Bronchial epithelial cell (primary cell): ENCODE results near the gene PRKAG2. TPM values are rescaled to one million over a fixed set of nuclear protein-coding genes. Genes with fewer than 3 reads are reported as not detected.

Source experiments
- DNase-seq: peaks from one replicate; pipeline ENCODE4 v3.0.0-alpha.2; 2010; ENCODE audit warnings: low read depth
- FAIRE-seq: peaks from 2 replicates; lab custom pipeline; 2011; peaks lifted over from hg19 to GRCh38; lab: Jason Lieb, UNC
- H3K27me3 ChIP-seq: 2 replicates; pipeline ENCODE4 v1.5.1; 2011; ENCODE audit warnings: low read length; ENCODE audit not compliant: control insufficient read depth, insufficient read depth
- H3K36me3 ChIP-seq: 2 replicates; pipeline ENCODE4 v1.5.1; 2011; ENCODE audit warnings: low read length; ENCODE audit not compliant: control insufficient read depth, insufficient read depth
- H3K4me3 ChIP-seq: 2 replicates; pipeline ENCODE4 v1.5.1; 2011; ENCODE audit warnings: mild to moderate bottlenecking, low read depth, low read length, control low read depth
- total RNA-seq: library from RNA; depleted of rRNA; stranded (reverse); fragments of >200 nt; gene quantifications from 2 replicates; pipeline ENCODE4 v1.2.1, GENCODE V29; 2014
- TF ChIP-seq, protein P1 (sequence below): IDR thresholded peaks from 2 replicates; pipeline ENCODE4 v1.5.1; 2011; ENCODE audit warnings: mild to moderate bottlenecking, moderate library complexity, low read length, control low read depth, inconsistent platforms; ENCODE audit not compliant: insufficient read depth, severe bottlenecking

The PRKAG2 gene
- total RNA-seq, 1 donor from 2014 or later, result 24.5 TPM

DNA sequence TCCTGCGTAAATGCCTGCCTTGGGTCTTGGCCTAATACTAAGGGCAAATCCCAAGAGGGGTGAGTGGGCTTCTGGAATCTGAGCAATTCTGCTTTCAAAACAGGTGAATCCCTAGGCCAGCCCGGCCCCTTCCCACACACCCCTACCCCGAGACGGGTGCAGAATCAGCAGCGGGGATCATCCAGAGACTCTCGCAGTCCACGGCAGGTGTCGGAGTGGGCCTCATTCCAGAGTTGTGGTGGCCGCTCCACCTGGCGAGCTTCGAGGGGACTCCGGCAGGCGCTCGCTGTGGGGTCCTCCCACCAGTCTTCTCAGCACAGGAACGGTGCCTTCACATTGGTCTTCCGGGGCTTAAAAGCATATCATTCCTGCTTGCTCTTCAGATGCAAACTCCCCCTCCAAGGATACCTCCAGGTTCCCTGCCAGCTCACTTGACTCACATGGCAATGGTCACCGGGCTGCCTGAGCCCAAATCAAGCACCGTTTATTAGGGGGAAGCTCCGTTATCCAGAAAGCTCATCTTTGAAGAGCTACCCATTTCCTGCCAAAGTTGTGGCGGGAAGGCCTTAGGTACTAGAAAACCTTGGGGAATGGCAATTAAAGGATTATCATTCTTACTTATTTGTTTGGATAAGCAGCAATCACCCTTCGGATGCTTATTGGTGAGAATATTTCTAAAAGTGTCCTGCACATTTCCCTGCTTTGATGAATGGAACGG is 67.6 kb downstream of the PRKAG2 start:
- TF ChIP-seq, protein P1, sequence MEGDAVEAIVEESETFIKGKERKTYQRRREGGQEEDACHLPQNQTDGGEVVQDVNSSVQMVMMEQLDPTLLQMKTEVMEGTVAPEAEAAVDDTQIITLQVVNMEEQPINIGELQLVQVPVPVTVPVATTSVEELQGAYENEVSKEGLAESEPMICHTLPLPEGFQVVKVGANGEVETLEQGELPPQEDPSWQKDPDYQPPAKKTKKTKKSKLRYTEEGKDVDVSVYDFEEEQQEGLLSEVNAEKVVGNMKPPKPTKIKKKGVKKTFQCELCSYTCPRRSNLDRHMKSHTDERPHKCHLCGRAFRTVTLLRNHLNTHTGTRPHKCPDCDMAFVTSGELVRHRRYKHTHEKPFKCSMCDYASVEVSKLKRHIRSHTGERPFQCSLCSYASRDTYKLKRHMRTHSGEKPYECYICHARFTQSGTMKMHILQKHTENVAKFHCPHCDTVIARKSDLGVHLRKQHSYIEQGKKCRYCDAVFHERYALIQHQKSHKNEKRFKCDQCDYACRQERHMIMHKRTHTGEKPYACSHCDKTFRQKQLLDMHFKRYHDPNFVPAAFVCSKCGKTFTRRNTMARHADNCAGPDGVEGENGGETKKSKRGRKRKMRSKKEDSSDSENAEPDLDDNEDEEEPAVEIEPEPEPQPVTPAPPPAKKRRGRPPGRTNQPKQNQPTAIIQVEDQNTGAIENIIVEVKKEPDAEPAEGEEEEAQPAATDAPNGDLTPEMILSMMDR, result no peak
- FAIRE-seq (no peak), DNase-seq (no peak)

DNA sequence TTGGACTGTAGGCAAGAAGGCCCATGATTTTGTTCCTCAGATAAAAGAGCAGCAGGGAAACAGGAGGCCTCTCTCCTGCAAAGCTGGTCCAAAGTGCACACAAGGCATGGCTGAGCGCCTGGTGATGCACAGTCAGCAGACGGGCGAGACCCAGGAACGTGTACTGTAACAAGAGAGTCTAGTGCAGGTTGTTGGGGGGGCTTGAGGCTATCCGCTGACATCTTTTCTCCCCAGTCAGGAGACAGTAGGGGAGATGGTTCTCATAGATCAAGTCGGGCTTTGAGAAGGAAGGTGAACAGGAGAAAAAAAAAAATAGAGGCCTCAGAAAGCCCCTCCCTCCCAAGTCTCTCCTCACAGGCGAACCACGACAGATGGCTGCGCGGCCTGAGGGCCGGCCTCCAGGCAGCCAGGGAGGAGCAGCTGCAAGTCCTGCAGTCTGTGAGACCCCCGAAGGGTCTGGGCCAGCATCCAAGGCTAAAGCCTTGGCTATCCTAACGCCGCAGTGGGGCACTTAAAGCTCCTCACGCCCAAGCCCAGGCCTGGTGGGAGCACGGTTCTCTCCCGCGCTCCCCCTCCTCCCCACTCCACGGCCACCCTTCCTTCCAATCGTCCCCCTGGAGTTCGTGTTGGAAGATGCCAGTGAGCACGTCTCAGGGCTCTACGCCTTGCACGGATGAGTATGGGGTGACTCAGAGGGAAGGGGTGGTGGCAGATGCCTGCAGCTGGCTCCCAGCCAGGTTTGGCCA is 68.3 kb downstream of the PRKAG2 start:
- Histone ChIP-seq H3K27me3 (peaks cover 4% of the 10 kb centered on the region), H3K36me3 (no peaks in the 10 kb centered on the region), H3K4me3 (no peak overlapping the region)
- TF ChIP-seq, protein P1, result no peak
- FAIRE-seq (no peak), DNase-seq (peak; percentile 88)

More for the DNA sequence above, 67.6 kb downstream of the PRKAG2 start:
- H3K27me3 ChIP-seq, result peaks cover 5% of the 10 kb centered on the region
- H3K36me3 ChIP-seq, result no peaks in the 10 kb centered on the region
- H3K4me3 ChIP-seq, result no peak overlapping the region

DNA sequence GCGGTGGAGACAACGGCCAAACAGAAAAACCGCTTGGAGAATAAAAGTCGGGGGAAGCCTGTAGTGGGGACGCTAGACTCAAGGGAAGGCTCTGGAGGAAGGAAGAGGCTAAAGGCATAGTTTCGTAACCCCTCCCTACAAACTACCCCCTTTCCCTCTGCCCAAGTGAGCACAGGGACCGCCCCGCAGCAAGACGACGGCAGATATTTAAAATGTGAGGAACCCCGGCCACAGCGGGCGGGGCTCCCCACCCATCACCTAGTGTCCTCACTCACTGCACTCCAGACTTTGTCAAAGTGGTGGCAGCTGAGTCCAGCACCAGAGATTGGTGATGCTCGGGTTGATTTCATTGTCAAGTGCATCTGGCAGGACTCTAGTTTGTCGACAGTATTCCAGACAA is 69.1 kb downstream of the PRKAG2 start:
- FAIRE-seq, result no peak
- H3K27me3 ChIP-seq, result peaks cover 2% of the 10 kb centered on the region
- no peaks in the 10 kb centered on the region for H3K36me3 ChIP-seq
- TF ChIP-seq, protein P1, result no peak
- H3K4me3 ChIP-seq, result no peak overlapping the region
- no peak for DNase-seq

DNA sequence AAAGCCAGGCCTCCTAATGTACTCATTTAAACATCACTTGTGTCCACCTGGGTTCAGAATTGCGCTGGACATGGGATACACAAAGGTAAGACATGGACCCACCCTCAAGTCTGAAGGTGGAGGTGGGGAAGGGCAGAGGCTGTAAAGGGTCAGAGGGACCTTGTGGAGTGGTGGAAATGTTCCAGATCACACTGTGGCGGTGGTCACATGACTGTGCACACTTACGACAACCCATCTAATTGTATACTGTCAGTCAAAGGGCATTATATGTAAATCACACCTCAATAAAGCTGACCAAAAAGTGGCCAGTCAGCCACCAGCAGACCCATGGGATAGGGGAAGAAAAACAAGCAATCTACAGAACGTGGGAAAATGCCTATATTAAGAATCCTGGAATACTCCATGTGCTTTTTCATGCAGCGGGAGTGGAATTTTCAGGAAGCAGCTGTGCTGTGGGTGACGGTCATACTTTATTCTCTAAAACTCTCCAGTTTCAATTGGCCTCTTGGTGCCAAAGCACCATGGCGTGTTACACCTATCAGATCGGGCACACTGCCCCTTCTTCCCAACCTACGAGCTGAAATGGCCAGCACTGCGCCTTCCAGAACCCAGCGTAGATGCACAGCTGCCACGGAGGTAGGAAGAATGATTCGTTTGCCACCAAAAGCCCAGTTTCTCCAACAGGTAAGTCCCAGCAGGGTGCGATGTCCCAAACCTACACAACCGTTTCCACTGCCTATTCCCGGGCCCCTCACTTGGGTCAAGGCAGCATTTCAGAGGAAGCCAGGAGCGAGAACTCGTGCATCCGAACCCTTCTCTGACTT is 69.8 kb downstream of the PRKAG2 start:
- Histone ChIP-seq H3K36me3 (no peaks in the 10 kb centered on the region), H3K27me3 (peaks cover 2% of the 10 kb centered on the region), H3K4me3 (no peak overlapping the region)
- FAIRE-seq (no peak), DNase-seq (no peak)
- TF ChIP-seq, protein P1, result no peak

DNA sequence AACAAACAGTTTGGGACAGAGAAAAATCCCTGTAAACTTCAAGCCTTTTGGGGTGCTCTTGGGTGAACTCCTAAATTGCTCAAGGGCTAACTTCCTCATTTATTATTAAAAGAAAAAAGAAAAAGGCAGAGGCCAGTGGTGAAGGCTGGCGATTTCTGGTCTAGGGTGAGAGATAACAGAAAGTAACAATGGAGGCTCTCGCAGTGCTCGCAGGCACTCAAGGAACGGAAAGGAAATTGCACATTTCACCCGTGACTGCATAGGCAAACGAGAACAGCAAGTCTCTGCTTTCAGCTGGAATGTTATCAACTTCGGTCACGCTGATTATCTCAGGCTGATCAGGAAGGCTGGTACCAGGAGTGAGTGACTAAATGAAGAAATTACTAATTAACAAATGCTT is 70.7 kb downstream of the PRKAG2 start:
- TF ChIP-seq, protein P1, result no peak
- H3K36me3 ChIP-seq, result no peaks in the 10 kb centered on the region
- no peak overlapping the region for H3K4me3 ChIP-seq
- FAIRE-seq (no peak), DNase-seq (peak; percentile 60)
- H3K27me3 ChIP-seq, result peaks cover 5% of the 10 kb centered on the region
